ELF-1 (cell line): ENCODE data around the gene CYP26A1.

Experiments used
- DNase-seq: peaks from one replicate; pipeline ENCODE4 v3.0.0-alpha.2; 2016; ENCODE audit warnings: low read depth, low spot score

CYP26A1 gene, protein sequence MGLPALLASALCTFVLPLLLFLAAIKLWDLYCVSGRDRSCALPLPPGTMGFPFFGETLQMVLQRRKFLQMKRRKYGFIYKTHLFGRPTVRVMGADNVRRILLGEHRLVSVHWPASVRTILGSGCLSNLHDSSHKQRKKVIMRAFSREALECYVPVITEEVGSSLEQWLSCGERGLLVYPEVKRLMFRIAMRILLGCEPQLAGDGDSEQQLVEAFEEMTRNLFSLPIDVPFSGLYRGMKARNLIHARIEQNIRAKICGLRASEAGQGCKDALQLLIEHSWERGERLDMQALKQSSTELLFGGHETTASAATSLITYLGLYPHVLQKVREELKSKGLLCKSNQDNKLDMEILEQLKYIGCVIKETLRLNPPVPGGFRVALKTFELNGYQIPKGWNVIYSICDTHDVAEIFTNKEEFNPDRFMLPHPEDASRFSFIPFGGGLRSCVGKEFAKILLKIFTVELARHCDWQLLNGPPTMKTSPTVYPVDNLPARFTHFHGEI

DNA sequence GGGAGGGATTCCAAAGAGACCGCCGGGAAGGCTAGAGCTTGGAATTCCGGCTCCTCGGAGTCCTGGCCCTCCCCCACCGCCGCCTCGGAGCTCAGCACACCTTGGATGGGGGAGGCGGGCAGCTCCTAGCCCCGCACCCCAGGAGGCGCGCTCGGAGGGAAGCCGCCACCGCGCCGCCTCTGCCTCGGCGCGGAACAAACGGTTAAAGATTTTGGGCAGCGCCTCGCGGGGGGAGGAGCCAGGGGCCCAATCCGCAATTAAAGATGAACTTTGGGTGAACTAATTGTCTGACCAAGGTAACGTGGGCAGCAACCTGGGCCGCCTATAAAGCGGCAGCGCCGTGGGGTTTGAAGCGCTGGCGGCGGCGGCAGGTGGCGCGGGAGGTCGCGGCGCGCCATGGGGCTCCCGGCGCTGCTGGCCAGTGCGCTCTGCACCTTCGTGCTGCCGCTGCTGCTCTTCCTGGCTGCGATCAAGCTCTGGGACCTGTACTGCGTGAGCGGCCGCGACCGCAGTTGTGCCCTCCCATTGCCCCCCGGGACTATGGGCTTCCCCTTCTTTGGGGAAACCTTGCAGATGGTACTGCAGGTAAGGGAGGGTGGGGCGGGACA, at the start of gene CYP26A1:
Gene CYP26A1 (plus strand): TSS at position 355 of the 608 bp plus-strand sequence. CDS start 42 bp downstream, at position 397.
- no peak for DNase-seq

- no peak for DNase-seq
Measured at GRCh38 chr10:93026072-93026471, 47.6 kb upstream of the CYP26A1 start.

DNA sequence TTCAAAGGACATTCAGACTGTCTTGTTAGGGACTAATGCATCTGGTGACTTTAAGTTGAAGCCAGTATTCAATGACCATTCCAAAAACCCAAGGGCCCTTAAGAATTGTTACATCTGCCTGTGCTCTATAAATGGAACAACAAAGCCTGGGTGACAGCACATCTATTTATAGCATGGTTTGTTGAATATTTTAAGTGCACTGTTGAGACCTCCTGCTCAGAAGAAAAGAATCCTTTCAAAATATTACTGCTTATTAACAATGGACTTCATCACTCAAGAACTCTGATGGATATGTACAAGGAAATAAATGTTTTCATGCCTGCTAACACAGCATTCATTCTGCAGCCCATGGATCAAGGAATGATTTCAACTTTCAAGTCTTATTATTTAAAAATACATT, 46.2 kb upstream of the CYP26A1 start:
- no peak for DNase-seq

DNA sequence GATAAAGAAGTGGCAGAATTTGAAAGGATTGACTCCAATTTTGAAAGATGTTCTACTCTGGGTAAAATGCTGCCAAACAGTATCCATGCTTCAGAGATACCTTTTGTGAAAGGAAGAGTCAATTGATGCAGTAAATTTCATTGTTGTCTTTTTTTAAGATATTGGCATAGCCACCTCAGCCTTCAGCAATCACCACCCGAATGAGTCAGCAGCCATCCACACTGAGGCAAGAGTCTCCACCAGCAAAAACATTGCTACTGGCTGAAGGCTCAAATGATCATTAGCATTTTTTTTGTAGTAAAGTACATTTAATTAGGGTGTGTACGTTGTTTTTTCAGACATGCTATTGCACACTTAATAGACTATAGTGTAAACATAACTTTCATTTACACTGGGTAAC, 44.8 kb upstream of the CYP26A1 start:
- no peak for DNase-seq

DNA sequence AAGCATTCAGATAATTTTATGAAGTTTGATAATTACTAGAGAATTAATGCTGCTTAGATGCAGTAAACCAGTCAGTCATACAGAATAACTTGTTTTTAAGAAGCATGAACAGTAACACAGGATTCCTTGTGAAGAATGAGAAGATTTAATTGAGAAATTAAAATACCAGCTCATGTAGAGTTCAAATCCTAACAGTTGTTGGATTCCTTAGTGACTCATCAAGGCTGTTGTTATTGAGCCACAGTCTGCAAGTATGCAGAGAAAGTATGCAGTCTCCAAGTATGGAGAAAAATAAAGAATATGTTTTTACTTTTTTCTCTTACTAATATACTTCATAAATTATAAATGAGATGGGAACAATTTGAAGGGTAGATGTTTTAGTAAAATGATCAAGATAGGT, 43.3 kb upstream of the CYP26A1 start:
- DNase-seq: no peak

DNA sequence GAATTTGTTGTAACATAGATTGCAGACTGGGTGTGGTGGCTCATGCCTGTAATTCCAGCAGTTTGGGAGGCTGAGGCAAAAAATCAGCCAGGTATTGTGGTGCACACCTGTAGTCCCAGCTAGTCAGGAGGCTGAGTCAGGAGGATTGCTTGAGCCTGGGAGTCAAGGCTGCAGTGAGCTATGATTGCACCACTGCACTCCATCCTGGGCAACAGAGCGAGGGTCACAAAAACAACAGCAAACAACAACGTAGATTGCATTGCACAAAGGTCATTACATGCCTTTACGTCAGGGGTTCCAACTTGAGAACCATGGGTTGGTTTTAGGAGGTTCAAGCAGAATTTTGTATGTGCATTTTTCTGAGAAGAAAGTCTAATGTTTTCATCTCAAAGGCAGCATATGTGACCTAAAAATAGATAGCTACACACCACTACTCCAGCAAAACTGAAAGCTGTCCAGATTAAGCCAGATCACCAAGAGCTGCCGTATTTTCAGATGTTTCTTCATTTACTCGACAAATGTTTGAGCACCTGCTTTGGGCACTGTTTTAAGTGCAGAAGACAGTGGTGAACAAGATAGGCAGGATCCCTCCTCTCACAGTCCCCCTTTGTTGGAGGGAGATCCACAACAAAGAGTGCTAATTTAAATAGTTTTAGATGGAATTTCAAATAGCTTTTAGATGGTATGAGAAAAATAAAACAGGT, 41.4 kb upstream of the CYP26A1 start:
- DNase-seq: no peak

DNA sequence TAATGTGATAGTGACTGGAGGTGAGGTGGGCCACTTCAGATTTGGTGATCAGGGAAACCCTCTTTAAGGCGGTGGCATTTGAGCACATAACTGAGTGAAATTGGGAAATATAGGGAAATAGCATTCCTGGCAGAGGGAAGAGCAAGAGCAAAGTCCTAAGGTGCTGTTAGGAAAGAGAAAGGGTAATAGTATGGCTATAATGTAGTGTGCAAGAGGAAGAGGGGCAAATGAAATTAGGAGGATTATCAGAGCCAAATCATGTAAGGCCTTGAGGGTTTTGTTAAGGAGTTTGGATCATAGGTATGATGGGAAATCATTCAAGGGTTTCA, 40.9 kb upstream of the CYP26A1 start:
- no peak for DNase-seq

- no peak for DNase-seq
Measured at GRCh38 chr10:93034426-93034825, 39.3 kb upstream of the CYP26A1 start.

GRCh38 chr10:93039110-93039509, 34.6 kb upstream of the CYP26A1 start:
- DNase-seq: no peak

GRCh38 chr10:93039721-93040120, 34.0 kb upstream of the CYP26A1 start:
- DNase-seq: peak; percentile 10

DNA sequence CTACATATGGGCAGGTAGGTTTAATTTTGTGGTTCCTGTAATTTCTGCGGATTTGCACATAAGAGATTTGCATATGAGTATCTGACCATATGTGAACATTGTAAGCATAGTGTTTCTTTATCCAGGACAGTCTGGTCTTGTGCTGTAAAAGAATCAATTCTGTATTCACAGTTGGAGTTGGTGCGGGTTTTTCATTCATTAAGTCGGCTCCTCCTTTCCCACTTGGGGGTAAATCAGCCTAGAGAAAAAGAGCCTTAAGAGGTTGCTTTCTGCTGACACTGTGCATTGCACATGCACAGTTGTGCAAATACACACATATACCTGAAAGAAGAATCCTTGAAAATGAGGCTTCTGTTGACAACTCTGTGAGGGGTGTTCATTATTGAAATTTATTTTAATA, 19.2 kb upstream of the CYP26A1 start:
- no peak for DNase-seq

DNA sequence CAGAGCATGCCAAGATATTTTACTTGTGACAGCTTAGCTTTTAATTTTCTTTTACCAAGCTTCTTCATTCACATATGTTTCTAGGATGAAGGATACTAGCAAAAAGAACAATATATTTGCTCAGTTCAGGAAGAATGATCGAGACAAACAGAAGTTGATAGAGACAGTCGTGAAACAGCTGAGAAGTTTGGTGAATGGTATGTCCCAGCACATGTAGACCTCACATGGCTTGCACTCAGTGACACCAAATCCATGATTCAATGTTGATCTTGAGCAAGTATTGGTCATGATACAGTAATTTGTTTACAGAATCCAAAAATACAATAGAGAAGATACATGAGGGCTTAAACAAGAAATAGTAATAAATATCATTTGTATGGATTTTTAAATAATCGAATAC, 15.6 kb upstream of the CYP26A1 start:
- no peak for DNase-seq

GRCh38 chr10:93059975-93060886, 13.5 kb upstream of the CYP26A1 start, which contains the start of gene CYP26C1:
Gene CYP26C1, plus strand, starts transcription at chr10:93060798. Its CDS starts 466 bp downstream, at chr10:93061264.
- DNase-seq: no peak

- DNase-seq: no peak
Measured at GRCh38 chr10:93060887-93061593, 12.7 kb upstream of the CYP26A1 start.

DNA sequence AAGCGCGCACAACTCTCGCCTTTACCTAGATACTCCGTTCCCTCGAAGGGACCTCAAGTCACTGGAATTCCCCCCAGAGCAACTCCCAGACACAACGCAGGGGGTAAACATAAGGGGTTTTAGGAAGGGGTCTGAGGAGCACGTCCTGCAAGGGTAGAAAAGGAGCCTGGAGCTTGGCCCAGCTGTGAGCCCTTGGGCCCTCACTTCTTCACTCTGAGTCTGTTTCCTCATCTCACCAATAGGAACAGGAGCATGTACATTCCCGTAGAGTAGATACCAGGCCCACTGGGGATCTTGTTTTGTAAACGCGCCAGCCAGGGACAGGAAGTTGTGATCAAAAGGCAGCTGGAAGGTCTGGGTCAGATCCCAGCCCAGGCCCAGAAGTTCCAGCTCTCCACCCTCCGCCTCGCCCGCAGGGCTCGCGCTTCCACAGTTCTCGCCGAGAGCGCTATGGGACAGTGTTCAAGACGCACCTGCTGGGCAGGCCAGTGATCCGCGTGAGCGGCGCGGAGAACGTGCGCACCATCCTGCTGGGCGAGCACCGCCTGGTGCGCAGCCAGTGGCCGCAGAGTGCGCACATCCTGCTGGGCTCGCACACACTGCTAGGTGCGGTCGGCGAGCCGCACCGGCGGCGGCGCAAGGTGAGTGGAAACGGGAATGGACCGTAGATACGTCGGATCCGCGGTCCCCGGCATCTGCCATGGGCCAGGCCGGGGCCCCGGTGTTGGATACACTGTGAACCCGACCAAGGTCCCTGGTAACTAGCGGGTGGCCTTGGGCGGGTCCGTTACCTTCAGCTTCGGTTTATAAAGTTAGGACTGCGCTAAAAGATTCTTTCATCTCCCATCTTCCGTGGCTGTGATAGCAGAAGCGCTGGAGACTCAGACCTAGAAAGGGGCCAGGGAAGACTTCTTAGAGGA, 11.8 kb upstream of the CYP26A1 start:
- DNase-seq: no peak

DNA sequence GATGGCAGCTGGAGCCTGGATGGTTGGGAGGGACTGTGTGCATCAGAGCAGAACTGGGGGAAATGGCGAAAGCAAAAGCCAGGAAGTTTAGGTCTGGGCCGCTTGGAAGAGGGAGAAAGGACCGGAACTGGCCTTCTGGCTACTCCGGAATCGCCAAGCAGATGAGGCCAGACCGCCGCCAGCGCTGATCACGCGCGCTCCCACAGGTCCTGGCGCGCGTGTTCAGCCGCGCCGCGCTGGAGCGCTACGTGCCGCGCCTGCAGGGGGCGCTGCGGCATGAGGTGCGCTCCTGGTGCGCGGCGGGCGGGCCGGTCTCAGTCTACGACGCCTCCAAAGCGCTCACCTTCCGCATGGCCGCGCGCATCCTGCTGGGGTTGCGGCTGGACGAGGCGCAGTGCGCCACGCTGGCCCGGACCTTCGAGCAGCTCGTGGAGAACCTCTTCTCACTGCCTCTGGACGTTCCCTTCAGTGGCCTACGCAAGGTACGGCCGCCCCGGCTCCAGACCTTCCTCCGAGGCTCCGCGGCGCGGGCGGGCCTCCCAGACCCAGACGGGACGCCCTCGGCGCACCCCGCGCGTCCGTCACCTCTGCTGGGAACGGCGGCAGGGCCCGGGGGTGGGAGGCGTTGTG, 11.1 kb upstream of the CYP26A1 start:
- DNase-seq: peak; percentile 77

DNA sequence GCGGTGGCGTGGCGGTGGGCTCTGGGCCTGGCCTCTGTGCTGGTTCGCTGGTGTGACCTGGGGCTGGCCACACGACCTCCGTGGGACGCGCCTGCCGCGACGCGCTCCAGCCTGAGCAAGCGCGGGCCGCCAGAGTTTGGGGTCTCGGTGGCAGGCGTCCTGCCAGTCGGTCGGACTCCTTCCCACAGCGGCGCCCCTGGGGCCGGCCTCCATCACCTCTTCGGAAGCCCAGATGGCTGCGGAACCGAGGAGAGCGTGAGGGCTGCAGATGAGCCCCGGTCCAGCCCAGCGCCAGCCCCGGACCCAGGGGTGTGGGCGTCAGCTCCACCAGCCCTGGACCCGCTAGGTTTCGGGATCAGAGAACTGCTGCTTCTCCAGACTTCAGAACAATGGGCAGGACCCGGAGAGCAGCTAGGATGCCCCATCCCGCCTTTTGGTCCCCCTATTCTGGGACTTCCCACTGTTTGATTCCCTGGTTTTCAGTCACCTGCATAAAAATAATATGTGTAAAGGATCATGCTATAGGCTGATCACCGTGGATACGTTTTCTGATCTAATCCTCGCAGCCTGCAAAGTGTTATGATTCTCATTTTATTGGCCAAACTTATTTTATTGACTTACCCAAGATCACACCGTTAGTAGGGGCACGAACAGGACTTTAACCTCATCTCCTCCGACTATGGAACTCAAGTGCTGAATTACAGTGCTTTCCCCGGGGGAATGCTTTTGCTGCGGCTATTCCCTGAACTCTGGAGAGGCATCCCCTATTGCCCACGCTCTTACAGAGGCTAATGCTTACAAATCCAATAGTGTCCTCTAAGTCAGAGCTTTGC, 10.3 kb upstream of the CYP26A1 start:
- DNase-seq: no peak

DNA sequence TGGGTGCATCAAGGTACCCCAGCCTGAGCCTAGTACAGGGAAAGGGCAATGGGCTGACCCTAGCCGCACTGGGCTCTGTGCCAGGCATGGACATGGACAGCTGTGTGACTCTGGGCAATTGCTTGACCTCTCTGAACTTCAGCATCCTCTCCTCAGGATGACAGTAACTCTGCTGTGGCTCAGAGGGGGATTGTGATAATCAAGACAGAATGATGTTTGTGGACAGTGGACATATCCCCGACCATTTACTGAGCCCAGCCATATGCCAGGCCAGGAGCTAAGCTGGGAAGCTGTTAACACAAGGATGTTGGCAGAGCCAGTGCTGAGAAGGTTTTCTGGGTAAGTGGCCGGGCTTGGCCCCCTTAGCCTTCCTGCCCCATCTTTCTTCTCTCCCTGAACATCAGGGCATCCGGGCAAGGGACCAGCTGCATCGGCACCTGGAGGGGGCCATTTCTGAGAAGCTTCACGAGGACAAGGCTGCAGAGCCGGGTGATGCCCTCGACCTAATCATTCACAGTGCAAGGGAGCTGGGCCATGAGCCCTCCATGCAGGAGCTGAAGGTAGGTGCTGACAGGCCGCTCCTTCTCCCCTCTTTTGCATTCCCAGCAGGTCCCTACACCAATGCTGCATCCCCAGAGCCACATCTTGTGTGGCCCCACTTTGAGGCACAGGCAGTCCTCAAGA, 9.6 kb upstream of the CYP26A1 start:
- DNase-seq: no peak
